Measurements from ENCODE around the gene CARD14. TPM values are rescaled to one million over a fixed set of nuclear protein-coding genes. Genes with fewer than 3 reads are reported as not detected.

Gene CARD14
- total RNA-seq, 1 experiment from 2014 or later: 16.5 TPM

DNA sequence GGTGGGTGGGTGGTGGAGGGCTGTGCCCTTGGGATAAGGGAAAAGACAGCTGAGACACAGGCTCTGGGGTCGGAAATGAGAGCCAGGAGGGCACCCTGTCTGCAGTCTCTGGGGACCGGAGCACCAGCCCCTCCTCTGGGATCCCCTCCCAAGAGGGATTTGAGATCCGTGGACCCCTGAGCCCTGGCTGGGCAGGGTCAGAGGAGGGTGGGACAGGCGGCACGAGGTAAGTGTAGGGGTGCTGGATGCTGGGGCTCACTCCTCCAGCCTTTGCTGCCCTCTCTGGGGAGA lies 49.9 kb downstream of the CARD14 start:
- intact Hi-C loops (cut with micrococcal nuclease; ENCODE audit: unreplicated experiment): loop anchor here (1.0 kb wide), 2 partner anchors 35 to 72 kb away; partner anchors contain the start of gene EIF4A3
- H2AFZ ChIP-seq: peak overlapping the region; percentile 80
- no peaks in the 10 kb centered on the region; the same call in 1 of the 2 replicates for H4K20me1 ChIP-seq (ENCODE audit: insufficient read depth)
- TF ChIP-seq EZH2 (IDR thresholded peaks at IDR 0.05; ENCODE audit: low read depth): no peak
- no peak for TF ChIP-seq CTCF (conservative IDR thresholded peaks at IDR 0.05)
- no peaks in the 10 kb centered on the region for H3K27me3 ChIP-seq (ENCODE audit: insufficient read depth, low read depth)
- peak in 1 of 2 experiments; percentile 15 for DNase-seq
- H3K36me3 ChIP-seq (ENCODE audit: low read depth): no peaks in the 10 kb centered on the region
- peak overlapping the region; percentile 96 for H3K4me2 ChIP-seq
- H3K27ac ChIP-seq: no peak overlapping the region
- no peaks in the 10 kb centered on the region for H3F3A ChIP-seq (ENCODE audit: insufficient read depth, low read depth)
- ChIA-PET CTCF (interaction anchor here (0.8 kb wide), 1 partner anchor 60 kb away, joined by 9 read pairs; no protein-coding TSS in a partner anchor), POLR2A (ENCODE audit: unreplicated experiment) (interaction anchor here (0.6 kb wide), 2 partner anchors 95 to 136 kb away, joined by 3 to 5 read pairs; no protein-coding TSS in a partner anchor)
- H3K9me3 ChIP-seq (ENCODE audit: insufficient read depth, low read depth): no peaks in the 10 kb centered on the region
- H3K79me2 ChIP-seq (ENCODE audit: low read depth): no peaks in the 10 kb centered on the region
- peak overlapping the region; percentile 71 for H3K4me3 ChIP-seq
- no peaks in the 10 kb centered on the region for H3K9me2 ChIP-seq (ENCODE audit: insufficient read depth)
- peaks cover 6% of the 10 kb centered on the region; the same call in 1 of the 2 replicates for H3K4me1 ChIP-seq (replicated peaks; ENCODE audit: insufficient read depth)
- TSS peak; percentile 43 for BruUV-seq (replicated peaks)

- Histone ChIP-seq H3K36me3 (ENCODE audit: low read depth) (no peaks in the 10 kb centered on the region), H3K4me3 (peak within 1 kb of the TSS; percentile 71), H3K79me2 (ENCODE audit: low read depth) (no peaks in the 10 kb centered on the region), H3K4me2 (peak within 1 kb of the TSS; percentile 96), H3K27me3 (ENCODE audit: insufficient read depth, low read depth) (no peaks in the 10 kb centered on the region), H3K4me1 (replicated peaks; ENCODE audit: insufficient read depth) (peaks cover 6% of the 10 kb centered on the region; the same call in 1 of the 2 replicates), H3K9me2 (ENCODE audit: insufficient read depth) (no peaks in the 10 kb centered on the region), H3K27ac (no peak within 1 kb of the TSS), H4K20me1 (ENCODE audit: insufficient read depth) (no peaks in the 10 kb centered on the region; the same call in 1 of the 2 replicates), H3K9me3 (ENCODE audit: insufficient read depth, low read depth) (no peaks in the 10 kb centered on the region), H3F3A (ENCODE audit: insufficient read depth, low read depth) (no peaks in the 10 kb centered on the region), H2AFZ (peak within 1 kb of the TSS; percentile 80)
- TF ChIP-seq EZH2 (IDR thresholded peaks at IDR 0.05; ENCODE audit: low read depth): no peak
- no peak for TF ChIP-seq CTCF (conservative IDR thresholded peaks at IDR 0.05)
- no TSS peak for BruUV-seq (replicated peaks)
- DNase-seq: peak; percentile 35 to 66
- ChIA-PET POLR2A (ENCODE audit: unreplicated experiment) (interaction anchor here (0.5 to 0.6 kb wide), 2 partner anchors 9 to 136 kb away, joined by 3 to 4 read pairs; no protein-coding TSS in a partner anchor), CTCF (no interaction called here)
- intact Hi-C loops (cut with micrococcal nuclease; ENCODE audit: unreplicated experiment): loop anchor here (1.0 kb wide), 1 partner anchor 34 kb away; no protein-coding TSS in a partner anchor
These were observed 50.4 kb downstream of the CARD14 start, which contains the start of the genes SGSH and SLC26A11 for GRCh38 chr17:80220054-80220735. Gene SGSH, minus strand, starts transcription at chr17:80220333. Its CDS starts 20 bp downstream, at chr17:80220313. Gene SLC26A11, plus strand, starts transcription at chr17:80220427. Its CDS starts 1,134 bp downstream, at chr17:80221561.

GRCh38 chr17:80220736-80221215 lies 50.9 kb downstream of the CARD14 start:
- Histone ChIP-seq H3K27me3 (ENCODE audit: insufficient read depth, low read depth) (no peaks in the 10 kb centered on the region), H3K79me2 (ENCODE audit: low read depth) (no peaks in the 10 kb centered on the region), H3K9me3 (ENCODE audit: insufficient read depth, low read depth) (no peaks in the 10 kb centered on the region), H3K4me3 (peak overlapping the region; percentile 71; the same call in 1 of the 2 replicates), H2AFZ (0 out of 2 replicates have a peak overlapping the region, but pooled peaks have one; percentile 80), H3K4me2 (peak overlapping the region; percentile 96), H3K9me2 (ENCODE audit: insufficient read depth) (no peaks in the 10 kb centered on the region), H3K27ac (no peak overlapping the region), H3K4me1 (replicated peaks; ENCODE audit: insufficient read depth) (peaks cover 6% of the 10 kb centered on the region; the same call in 1 of the 2 replicates), H4K20me1 (ENCODE audit: insufficient read depth) (no peaks in the 10 kb centered on the region; the same call in 1 of the 2 replicates), H3K36me3 (ENCODE audit: low read depth) (no peaks in the 10 kb centered on the region), H3F3A (ENCODE audit: insufficient read depth, low read depth) (no peaks in the 10 kb centered on the region)
- no TSS peak for BruUV-seq (replicated peaks)
- TF ChIP-seq EZH2 (IDR thresholded peaks at IDR 0.05; ENCODE audit: low read depth) (no peak), CTCF (conservative IDR thresholded peaks at IDR 0.05) (no peak)
- POLR2A ChIA-PET (ENCODE audit: unreplicated experiment): interaction anchor here (0.5 kb wide), 1 partner anchor 8 kb away, joined by 4 read pairs; no protein-coding TSS in a partner anchor
- intact Hi-C loops (cut with micrococcal nuclease; ENCODE audit: unreplicated experiment): loop anchor here (1.0 kb wide), 1 partner anchor 34 kb away; no protein-coding TSS in a partner anchor
- DNase-seq: no peak
- CTCF ChIA-PET: no interaction called here

Data from PC-9 (cell line).